HG03045 (cell line): ENCODE measurements around the gene ITLN1.
"Not testable (repeated sequence)": the region's sequence is repeated elsewhere in the genome, so short reads cannot be mapped to it uniquely, and the experiment has no call there.

Experiments used
- ATAC-seq: cut with Tn5 transposase; IDR thresholded peaks from one replicate; pipeline ENCODE4 v1.9.1; 2021; ENCODE audit warnings: mild to moderate bottlenecking, moderate library complexity; ENCODE audit not compliant: unreplicated experiment

The ITLN1 gene

GRCh38 chr1:160883581-160884513, 1.1 kb downstream of the ITLN1 start:
- no peak for ATAC-seq

GRCh38 chr1:160882582-160882981, 2.4 kb downstream of the ITLN1 start:
- ATAC-seq, result no peak

GRCh38 chr1:160881264-160881663, 3.7 kb downstream of the ITLN1 start:
- not testable (repeated sequence) for ATAC-seq

- no peak for ATAC-seq
Measured at GRCh38 chr1:160880216-160880615, 4.8 kb downstream of the ITLN1 start.

GRCh38 chr1:160879056-160879455, 5.9 kb downstream of the ITLN1 start:
- ATAC-seq, result no peak

- ATAC-seq, result no peak
Measured at GRCh38 chr1:160877221-160877620, 7.8 kb downstream of the ITLN1 start.

- no peak for ATAC-seq
Measured at GRCh38 chr1:160876311-160876710, 8.7 kb downstream of the ITLN1 start.

GRCh38 chr1:160875591-160875990, 9.4 kb downstream of the ITLN1 start:
- not testable (repeated sequence) for ATAC-seq

- no peak for ATAC-seq
Measured at GRCh38 chr1:160874935-160875334, 10.0 kb downstream of the ITLN1 start.

GRCh38 chr1:160868141-160868540, 16.8 kb downstream of the ITLN1 start:
- no peak for ATAC-seq

- not testable (repeated sequence) for ATAC-seq
Measured at GRCh38 chr1:160867651-160868050, 17.3 kb downstream of the ITLN1 start.

GRCh38 chr1:160866695-160867260, 18.2 kb downstream of the ITLN1 start:
- no peak for ATAC-seq

- no peak for ATAC-seq
Measured at GRCh38 chr1:160866001-160866694, 18.8 kb downstream of the ITLN1 start.

GRCh38 chr1:160865337-160865736, 19.6 kb downstream of the ITLN1 start:
- no peak for ATAC-seq

- no peak for ATAC-seq
Measured at GRCh38 chr1:160864173-160864572, 20.8 kb downstream of the ITLN1 start.

GRCh38 chr1:160863774-160864131, 21.2 kb downstream of the ITLN1 start:
- ATAC-seq, result no peak

- no peak for ATAC-seq
Measured at GRCh38 chr1:160863061-160863773, 21.8 kb downstream of the ITLN1 start.

GRCh38 chr1:160862203-160863060, 22.5 kb downstream of the ITLN1 start, which contains the start of gene CD244:
Gene CD244, minus strand, starts transcription at chr1:160862887. Its CDS starts 210 bp downstream, at chr1:160862677.
- peak; percentile 79 for ATAC-seq

GRCh38 chr1:160860840-160861505, 24.0 kb downstream of the ITLN1 start:
- no peak for ATAC-seq
